Measurements from ENCODE around the gene TGFB1. TPM values are rescaled to one million over a fixed set of nuclear protein-coding genes. Genes with fewer than 3 reads are reported as not detected.
A peak's percentile ranks its signal among the peaks of the same experiment; 100 is the strongest.

TGFB1 gene
- total and polyA plus RNA-seq, 2 of the 13 experiments (the other 11 are each of a cell fraction or from before 2014, with no cell fraction given): 4.1 to 5.4 TPM

DNA sequence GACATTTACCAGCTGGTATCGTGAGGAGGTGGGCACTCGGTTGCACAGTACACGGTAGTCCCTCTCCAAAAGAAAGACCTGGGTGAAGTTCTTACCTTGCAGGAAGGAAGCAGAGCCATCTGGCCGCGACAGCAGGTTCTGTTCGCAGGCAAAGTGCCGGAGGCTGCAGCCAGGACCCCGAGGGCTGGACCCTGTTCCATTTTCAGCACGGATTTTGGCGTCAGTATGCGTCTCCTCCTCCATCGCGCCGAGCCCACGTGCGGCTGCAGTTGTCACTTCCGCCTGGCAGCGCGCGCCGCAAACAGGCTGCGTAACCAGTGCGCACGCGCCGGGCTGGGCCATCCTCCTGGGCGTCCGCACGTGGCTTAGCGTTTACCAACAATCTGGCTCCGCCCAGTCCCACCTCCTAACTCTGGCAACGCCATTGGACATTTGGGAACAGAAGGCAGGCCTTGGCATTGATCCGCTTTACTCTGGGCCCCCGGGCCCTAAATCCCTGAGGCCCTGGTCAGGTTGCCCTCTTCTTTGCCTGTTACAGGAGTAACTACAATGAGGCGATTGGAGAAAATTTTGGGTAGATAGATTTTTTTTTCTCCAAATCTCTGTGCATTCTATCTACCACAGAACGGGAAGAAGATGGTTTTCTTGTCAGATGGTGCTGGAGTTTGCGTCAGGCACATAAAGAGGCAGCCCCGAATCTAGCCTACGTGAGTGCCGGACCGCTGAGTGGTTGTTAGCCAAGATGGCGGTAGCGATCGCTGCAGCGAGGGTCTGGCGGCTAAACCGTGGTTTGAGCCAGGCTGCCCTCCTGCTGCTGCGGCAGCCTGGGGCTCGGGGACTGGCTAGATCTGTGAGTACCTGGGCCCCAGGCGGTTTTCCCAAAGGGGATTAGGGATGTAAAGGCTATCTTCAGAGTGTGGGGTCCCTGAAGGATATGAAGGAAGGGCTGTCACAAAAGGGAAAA lies 43.6 kb upstream of the TGFB1 start, which contains the start of the genes BCKDHA and EXOSC5 (continued):
- TF ChIP-seq HOXA9 (CRISPR knock-in tag; IDR thresholded peaks at IDR 0.05; ENCODE audit: borderline replicate concordance) (no peak), ZNF678 (CRISPR knock-in tag; IDR thresholded peaks at IDR 0.05) (no peak), ARNT (IDR thresholded peaks at IDR 0.05) (no peak), ZMYM2 (CRISPR knock-in tag; IDR thresholded peaks at IDR 0.05) (no peak), ZNF468 (CRISPR knock-in tag; IDR thresholded peaks at IDR 0.05) (no peak), THAP8 (CRISPR knock-in tag; IDR thresholded peaks at IDR 0.05; ENCODE audit: borderline replicate concordance) (no peak), SMAD3 (CRISPR knock-in tag; IDR thresholded peaks at IDR 0.05) (peak; percentile 1; the same call in 1 of the 2 replicates), ZBTB7B (CRISPR knock-in tag; IDR thresholded peaks at IDR 0.05) (no peak), RNF219 (CRISPR knock-in tag; IDR thresholded peaks at IDR 0.05) (no peak), SP5 (CRISPR knock-in tag; IDR thresholded peaks at IDR 0.05; ENCODE audit: borderline replicate concordance, low read depth) (peak; percentile 67; the same call in 1 of the 2 replicates), FLYWCH1 (CRISPR knock-in tag; IDR thresholded peaks at IDR 0.05) (no peak), ZNF317 (CRISPR knock-in tag; IDR thresholded peaks at IDR 0.05) (peak; percentile 66; the same call in 1 of the 2 replicates), PPARG (CRISPR knock-in tag; conservative IDR thresholded peaks at IDR 0.05) (no peak)
- TF ChIP-seq, protein P1, sequence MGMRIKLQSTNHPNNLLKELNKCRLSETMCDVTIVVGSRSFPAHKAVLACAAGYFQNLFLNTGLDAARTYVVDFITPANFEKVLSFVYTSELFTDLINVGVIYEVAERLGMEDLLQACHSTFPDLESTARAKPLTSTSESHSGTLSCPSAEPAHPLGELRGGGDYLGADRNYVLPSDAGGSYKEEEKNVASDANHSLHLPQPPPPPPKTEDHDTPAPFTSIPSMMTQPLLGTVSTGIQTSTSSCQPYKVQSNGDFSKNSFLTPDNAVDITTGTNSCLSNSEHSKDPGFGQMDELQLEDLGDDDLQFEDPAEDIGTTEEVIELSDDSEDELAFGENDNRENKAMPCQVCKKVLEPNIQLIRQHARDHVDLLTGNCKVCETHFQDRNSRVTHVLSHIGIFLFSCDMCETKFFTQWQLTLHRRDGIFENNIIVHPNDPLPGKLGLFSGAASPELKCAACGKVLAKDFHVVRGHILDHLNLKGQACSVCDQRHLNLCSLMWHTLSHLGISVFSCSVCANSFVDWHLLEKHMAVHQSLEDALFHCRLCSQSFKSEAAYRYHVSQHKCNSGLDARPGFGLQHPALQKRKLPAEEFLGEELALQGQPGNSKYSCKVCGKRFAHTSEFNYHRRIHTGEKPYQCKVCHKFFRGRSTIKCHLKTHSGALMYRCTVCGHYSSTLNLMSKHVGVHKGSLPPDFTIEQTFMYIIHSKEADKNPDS (CRISPR knock-in tag; IDR thresholded peaks at IDR 0.05): no peak
- TF ChIP-seq, protein P2, sequence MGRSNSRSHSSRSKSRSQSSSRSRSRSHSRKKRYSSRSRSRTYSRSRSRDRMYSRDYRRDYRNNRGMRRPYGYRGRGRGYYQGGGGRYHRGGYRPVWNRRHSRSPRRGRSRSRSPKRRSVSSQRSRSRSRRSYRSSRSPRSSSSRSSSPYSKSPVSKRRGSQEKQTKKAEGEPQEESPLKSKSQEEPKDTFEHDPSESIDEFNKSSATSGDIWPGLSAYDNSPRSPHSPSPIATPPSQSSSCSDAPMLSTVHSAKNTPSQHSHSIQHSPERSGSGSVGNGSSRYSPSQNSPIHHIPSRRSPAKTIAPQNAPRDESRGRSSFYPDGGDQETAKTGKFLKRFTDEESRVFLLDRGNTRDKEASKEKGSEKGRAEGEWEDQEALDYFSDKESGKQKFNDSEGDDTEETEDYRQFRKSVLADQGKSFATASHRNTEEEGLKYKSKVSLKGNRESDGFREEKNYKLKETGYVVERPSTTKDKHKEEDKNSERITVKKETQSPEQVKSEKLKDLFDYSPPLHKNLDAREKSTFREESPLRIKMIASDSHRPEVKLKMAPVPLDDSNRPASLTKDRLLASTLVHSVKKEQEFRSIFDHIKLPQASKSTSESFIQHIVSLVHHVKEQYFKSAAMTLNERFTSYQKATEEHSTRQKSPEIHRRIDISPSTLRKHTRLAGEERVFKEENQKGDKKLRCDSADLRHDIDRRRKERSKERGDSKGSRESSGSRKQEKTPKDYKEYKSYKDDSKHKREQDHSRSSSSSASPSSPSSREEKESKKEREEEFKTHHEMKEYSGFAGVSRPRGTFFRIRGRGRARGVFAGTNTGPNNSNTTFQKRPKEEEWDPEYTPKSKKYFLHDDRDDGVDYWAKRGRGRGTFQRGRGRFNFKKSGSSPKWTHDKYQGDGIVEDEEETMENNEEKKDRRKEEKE (IDR thresholded peaks at IDR 0.05): no peak
- TF ChIP-seq, protein P3, sequence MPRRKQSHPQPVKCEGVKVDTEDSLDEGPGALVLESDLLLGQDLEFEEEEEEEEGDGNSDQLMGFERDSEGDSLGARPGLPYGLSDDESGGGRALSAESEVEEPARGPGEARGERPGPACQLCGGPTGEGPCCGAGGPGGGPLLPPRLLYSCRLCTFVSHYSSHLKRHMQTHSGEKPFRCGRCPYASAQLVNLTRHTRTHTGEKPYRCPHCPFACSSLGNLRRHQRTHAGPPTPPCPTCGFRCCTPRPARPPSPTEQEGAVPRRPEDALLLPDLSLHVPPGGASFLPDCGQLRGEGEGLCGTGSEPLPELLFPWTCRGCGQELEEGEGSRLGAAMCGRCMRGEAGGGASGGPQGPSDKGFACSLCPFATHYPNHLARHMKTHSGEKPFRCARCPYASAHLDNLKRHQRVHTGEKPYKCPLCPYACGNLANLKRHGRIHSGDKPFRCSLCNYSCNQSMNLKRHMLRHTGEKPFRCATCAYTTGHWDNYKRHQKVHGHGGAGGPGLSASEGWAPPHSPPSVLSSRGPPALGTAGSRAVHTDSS (CRISPR knock-in tag; conservative IDR thresholded peaks at IDR 0.05): 0 out of 2 replicates have a peak, but pooled peaks have one; percentile 83
- TF ChIP-seq, protein P4, sequence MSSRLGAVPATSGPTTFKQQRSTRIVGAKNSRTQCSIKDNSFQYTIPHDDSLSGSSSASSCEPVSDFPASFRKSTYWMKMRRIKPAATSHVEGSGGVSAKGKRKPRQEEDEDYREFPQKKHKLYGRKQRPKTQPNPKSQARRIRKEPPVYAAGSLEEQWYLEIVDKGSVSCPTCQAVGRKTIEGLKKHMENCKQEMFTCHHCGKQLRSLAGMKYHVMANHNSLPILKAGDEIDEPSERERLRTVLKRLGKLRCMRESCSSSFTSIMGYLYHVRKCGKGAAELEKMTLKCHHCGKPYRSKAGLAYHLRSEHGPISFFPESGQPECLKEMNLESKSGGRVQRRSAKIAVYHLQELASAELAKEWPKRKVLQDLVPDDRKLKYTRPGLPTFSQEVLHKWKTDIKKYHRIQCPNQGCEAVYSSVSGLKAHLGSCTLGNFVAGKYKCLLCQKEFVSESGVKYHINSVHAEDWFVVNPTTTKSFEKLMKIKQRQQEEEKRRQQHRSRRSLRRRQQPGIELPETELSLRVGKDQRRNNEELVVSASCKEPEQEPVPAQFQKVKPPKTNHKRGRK (CRISPR knock-in tag; IDR thresholded peaks at IDR 0.05): no peak

Data from HepG2 (cell line).